ENCODE measurements around the gene IRF2BP2.
A peak's percentile ranks its signal among the peaks of the same experiment; 100 is the strongest.

IRF2BP2 gene

DNA sequence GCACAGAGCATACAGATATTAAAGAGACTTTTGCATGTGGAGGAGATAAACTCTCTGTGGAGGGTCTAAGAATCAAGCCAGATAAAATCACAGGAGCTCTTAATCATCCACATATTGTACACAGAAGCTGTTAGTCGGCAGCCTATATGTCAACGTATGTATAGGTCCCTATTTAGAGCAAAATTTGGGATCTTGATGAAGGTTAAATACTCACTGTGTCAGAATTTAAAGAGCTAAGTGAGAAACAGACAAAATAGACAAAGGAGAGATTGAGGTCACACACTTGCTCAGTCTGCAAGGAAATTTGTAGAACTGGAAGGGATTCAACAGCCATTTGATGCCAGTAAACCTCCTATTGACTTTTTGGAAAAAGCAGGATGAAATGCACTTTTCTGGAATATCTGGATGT lies 4.1 kb upstream of the IRF2BP2 start:
- DNase-seq (ENCODE audit: extremely low read depth in 1 of 2, low read depth in 1 of 2) = no peak

DNA sequence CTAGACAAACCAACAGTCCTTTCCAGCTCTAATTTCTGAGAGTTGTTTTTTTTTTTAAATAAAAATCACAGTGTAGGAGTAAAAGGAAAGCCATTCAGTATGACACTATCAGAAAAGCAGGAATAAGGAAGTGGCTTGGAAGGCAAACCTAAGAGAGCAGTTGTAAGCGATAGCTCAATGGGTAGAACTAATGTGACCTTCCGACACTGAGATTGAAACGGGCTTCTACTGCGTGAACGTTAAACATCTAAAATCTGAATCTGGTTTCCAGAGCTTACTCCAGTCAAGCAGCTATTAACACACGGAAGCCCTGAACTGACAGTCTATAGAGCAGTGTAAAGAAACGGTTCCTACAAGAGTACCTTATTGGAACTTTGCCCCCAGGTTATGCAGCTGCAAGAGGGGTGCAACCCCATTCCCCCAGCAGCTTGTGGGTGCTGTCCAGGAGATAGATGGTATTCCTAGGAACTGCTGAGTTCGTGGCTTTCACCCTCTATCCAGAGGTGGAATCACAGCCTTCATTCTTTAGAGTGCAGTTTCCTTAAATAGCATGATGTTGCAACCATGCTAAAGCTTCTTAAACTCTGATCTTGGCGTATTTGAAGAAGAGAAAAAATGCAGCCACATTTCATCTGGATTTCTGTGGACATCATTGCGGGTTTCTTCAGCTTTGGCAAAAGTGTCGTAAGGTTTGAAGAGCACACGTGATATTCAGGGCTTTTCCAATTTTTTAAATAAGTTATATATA lies 3.3 kb upstream of the IRF2BP2 start:
- no peak for DNase-seq (ENCODE audit: extremely low read depth in 1 of 2, low read depth in 1 of 2)

DNA sequence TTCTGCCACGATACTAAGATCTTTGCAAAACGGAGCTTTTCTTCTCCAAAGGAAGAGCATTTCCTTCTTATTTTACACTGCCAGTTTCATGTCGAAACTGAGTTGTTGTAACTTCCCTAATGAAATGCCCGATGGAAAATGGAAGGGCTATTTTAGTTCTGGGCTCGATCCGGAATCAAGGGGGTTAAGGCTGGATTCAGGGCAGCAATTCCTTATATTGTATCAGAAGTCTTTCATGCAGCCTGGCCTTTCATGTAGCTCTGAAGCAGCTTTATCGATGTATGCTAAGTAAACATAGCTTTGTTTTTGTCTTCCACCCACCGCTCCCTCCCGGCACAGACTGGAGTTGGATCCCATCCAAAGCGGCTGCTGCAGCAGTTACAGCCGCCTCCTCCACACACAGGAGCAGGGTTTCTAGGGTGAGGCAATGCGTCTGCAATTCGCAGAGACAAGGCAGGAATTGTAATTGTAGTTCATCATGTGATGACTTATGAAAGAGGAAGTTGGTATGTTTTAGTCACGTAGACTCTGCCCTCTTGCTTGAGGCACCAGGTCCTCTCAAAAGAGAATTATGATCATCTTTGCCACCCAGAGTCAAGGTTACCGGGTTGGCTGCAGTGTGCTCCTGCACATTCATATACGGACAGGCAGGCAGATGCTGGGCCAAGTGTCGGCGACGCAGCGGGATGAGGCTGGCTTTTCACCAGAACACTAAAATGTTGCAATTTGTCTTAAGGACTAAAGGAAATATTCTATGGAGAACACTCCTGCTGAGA lies 2.6 kb upstream of the IRF2BP2 start:
- peak; percentile 32 to 72 for DNase-seq (ENCODE audit: extremely low read depth in 1 of 2, low read depth in 1 of 2)

- DNase-seq (ENCODE audit: extremely low read depth in 1 of 2, low read depth in 1 of 2) = no peak
These were observed 1.9 kb upstream of the IRF2BP2 start for GRCh38 chr1:234611847-234612351.

GRCh38 chr1:234611225-234611846 lies 1.4 kb upstream of the IRF2BP2 start:
- DNase-seq (ENCODE audit: extremely low read depth in 1 of 2, low read depth in 1 of 2) = no peak

GRCh38 chr1:234610666-234611224 lies 767 bp upstream of the IRF2BP2 start:
- peak; percentile 77 to 89 for DNase-seq (ENCODE audit: extremely low read depth in 1 of 2, low read depth in 1 of 2)

GRCh38 chr1:234609691-234610042 lies 311 bp downstream of the IRF2BP2 start:
- no peak for DNase-seq (ENCODE audit: extremely low read depth in 1 of 2, low read depth in 1 of 2)

DNA sequence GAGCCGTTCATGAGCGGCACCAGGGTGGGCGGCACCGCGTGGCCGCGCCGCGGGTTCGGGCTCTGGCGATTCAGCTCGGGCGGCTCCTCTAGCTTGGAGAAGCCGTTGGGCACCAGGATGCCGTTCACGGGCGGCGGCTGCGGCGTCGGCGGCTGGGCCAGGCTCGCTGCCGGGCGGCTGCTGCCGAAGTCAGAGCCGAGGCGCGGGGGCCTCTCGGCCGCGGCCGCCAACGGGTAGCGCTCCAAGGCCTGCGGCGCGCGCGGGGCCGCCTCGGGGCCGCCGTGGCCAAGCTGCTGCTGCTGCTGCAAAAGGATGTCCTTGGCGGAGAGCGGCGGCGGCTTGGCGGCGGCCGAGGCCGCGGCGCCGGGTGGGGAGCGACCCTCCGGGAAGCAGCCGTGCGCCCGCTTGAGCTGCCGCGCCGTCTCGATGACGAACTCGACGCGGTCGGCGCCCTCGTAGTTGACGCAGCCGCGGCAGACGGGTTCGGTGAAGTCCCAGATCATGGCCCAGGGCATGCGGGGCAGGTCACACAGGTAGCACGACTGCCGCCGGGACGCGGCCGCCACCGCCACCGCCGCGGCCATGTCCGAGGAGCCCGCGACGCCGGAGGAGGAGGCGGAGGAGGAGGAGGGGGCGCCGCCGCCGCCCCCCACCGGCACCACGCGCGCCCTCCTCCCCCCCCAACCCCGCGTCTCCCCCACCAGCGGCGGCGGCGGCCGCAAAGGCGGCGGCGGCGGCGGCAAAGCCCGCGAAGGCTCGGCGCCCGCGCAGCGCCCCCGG lies 877 bp downstream of the IRF2BP2 start:
- DNase-seq (ENCODE audit: extremely low read depth in 1 of 2, low read depth in 1 of 2) = peak in 1 of 2 donors; percentile 51

- peak; percentile 53 to 67 for DNase-seq (ENCODE audit: extremely low read depth in 1 of 2, low read depth in 1 of 2)
These were observed 1.7 kb downstream of the IRF2BP2 start for GRCh38 chr1:234608025-234608910.

- DNase-seq (ENCODE audit: extremely low read depth in 1 of 2, low read depth in 1 of 2) = no peak
These were observed 2.6 kb downstream of the IRF2BP2 start for GRCh38 chr1:234607109-234608024.

DNA sequence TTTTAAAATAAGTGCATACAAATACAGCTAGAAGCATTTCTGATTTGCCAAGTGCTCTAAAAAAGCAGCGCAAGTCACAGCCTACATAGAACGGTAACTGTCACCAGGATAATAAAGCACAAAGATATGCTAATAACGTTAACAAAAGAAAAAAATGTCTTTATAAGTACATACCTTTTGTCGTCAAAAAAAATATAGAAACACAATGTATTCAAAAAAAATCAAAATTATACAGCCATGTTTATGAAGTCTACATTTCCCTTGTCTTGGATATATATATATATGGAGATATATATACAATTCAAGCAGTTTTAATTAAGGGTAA lies 3.2 kb downstream of the IRF2BP2 start:
- no peak for DNase-seq (ENCODE audit: extremely low read depth in 1 of 2, low read depth in 1 of 2)

DNA sequence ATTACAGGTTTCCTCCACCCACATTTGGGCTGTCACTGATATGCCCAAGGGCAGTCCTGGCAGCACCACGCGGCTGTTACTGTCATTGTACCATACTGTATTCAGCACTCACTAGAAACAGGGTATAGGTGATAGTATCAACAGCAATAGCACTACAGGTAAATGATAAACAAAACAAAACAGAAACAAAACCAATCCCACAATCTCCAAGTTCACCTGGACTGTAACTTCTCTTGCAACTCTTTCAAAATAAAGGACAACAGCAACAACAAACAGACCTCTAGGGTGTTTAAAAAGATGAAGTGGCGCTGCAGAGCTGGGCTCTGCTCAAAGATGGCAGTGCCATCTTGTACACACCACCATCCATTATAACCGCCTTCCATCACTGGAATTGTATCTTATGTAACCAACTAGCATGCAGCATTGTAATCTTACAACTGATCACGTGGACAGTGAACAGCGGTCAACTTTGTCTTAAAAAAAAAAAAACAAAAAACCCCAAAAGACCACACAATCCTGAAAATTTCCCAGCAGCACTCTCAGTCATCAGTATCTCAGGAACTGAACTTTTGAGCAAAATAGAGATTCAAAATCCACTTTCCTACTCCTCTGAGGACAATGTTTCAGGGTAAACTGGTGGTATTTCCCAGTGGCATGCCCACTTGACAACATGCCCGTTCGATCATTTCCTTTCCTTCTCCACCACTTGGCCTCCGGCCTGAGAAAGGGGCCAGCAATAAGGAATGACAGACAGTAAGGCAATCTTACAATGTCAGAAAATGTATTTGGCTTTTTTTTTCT lies 3.8 kb downstream of the IRF2BP2 start:
- DNase-seq (ENCODE audit: extremely low read depth in 1 of 2, low read depth in 1 of 2) = no peak

DNA sequence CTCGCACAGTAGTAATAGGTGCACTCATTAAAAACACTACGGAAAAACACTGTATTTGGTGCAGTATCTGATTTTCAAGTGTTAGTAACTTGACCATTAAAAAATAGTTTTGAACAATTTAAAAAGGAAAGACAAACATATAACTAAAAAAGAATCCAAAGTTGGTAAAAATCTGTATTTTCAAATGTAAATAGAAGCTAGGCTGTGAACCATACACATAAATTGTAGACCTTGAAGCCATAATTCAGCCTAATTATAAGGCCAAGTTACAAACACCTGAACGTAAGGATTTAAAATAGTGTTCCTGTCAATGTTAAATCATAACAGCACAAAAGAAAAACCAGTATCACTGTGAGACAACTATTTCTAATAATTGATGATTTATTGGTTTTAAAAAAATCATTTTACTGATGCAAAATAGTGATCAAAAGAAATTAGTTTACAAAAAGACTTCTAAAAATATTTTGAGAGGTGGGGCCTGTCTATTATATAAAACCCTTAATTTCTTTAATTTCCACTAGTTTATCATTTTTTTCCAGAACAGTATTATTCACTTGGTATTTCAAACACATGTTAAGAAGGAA lies 4.5 kb downstream of the IRF2BP2 start:
- DNase-seq (ENCODE audit: extremely low read depth in 1 of 2, low read depth in 1 of 2) = no peak

DNA sequence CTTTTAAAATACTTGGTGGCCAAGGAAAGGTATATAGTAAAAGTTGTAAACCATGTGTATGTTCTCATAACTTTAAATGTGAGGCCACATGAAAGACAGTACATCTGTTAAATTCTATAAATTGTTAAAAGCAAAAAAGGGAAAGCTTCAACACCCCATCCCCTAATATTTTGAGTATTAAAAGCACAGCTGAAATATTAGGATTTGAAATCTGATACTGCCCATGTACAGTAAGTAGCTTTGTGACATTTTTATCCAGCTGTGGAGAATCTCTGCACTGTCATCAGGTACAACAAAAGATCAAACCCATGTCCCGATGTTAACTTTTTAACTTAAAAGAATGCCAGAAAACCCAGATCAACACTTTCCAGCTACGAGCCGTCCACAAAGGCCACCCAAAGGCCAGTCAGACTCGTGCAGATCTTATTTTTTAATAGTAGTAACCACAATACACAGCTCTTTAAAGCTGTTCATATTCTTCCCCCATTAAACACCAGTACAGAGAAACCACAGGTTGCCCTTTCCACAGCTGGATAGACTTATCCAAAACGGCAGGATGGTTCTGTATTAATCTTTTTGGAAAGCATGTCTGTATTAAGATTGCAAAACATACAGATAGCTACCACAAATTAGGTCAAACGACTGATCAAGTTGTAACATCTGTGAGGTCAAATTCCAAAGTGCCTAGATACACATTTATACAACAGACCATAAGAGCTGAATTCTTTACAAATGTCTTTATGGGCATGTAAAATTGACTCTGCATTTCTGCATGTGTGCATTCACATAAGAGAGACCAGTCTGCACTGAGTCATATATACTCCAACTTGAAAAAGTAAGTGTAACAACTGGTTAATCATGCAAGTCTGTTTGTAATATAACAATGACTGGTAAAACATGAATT lies 5.2 kb downstream of the IRF2BP2 start:
- no peak for DNase-seq (ENCODE audit: extremely low read depth in 1 of 2, low read depth in 1 of 2)

DNA sequence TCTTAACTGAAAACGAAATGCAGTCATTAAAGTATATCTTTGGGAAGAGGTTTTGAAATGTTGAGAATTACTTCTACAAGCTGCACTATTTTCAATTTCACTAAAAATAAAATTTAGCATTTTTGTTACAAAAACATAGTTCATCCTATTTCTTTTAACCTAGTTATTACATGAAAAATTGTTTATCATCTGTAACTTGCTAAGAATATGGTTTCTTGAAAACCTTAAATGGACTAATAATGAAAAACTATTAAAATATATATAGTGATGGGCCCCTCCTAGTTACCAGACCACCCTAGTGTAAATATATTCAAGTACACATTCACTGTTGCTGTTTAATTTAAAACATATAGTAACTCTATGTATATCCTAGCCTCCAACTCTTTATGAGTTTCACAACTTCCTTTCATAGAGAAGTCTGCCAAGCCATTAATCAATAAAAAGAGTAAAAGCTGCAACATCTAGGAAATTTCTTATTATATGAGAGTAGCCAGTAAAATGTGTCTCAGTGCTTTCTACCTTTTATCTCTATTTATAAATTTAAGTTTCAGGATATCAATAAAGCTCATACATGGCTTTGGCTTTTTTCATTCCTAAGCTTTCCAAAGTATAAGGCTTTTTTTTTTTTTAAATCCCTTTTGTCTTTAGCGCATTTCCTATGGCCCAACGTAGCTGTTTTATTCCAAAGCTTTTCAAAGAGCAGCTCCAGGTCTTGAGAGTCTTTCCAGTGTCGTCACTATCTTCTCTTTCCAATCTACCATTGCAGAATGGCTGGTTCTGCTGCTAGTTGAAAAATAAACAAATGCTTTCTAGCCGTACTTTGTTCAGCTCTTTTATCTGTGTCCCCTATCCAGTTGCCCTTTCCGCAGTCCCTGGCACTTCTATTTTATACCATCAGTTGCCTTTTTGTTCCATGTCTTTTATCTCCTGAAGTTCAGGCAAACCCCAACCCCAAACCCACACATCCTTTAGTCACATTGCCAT lies 6.5 kb downstream of the IRF2BP2 start:
- no peak for DNase-seq (ENCODE audit: extremely low read depth in 1 of 2, low read depth in 1 of 2)
